Neural crest cell (in vitro differentiated cells): Measurements from ENCODE around the gene RPL39. TPM values are rescaled to one million over a fixed set of nuclear protein-coding genes. Genes with fewer than 3 reads are reported as not detected.
A peak's percentile ranks its signal among the peaks of the same experiment; 100 is the strongest.
"Not testable (repeated sequence)": the region's sequence is repeated elsewhere in the genome, so short reads cannot be mapped to it uniquely, and the experiment has no call there.

Experiments
- DNase-seq: peaks from one replicate; pipeline ENCODE4 v3.0.0; 2021; ENCODE audit warnings: low read depth, mixed read lengths, low spot score
- H3K27ac Mint-ChIP-seq: one replicate; pipeline ENCODE4 v1.8.0; 2021; ENCODE audit warnings: mild to moderate bottlenecking, mixed read lengths; ENCODE audit not compliant: unreplicated experiment
- H3K27me3 Mint-ChIP-seq: 2 replicates; pipeline ENCODE4 v1.8.0; 2021; ENCODE audit warnings: low read depth, mild to moderate bottlenecking, mixed read lengths
- H3K36me3 Mint-ChIP-seq: 2 replicates; pipeline ENCODE4 v1.8.0; 2021; ENCODE audit warnings: low read depth, mild to moderate bottlenecking, mixed read lengths
- H3K4me1 Mint-ChIP-seq: 2 replicates; pipeline ENCODE4 v1.8.0; 2021; ENCODE audit warnings: mixed read lengths
- H3K4me3 Mint-ChIP-seq: one replicate; pipeline ENCODE4 v1.8.0; 2021; ENCODE audit warnings: mild to moderate bottlenecking, mixed read lengths
- H3K9me3 Mint-ChIP-seq: 2 replicates; pipeline ENCODE4 v1.8.0; 2021; ENCODE audit warnings: mixed read lengths
- long read RNA-seq: library from polyadenylated mRNA; unstranded; transcript quantifications from one replicate; pipeline ENCODE4 v2.0.0, GENCODE V29; 2020
- total RNA-seq: library from RNA; stranded (reverse); gene quantifications from 2 replicates; pipeline ENCODE4 v1.2.1, GENCODE V29; 2021
- TF ChIP-seq, protein P1 (sequence below): fragments of 200-600 bp; sonication (generic); conservative IDR thresholded peaks from 2 replicates; pipeline ENCODE4 v1.5.0; 2021; ENCODE audit warnings: antibody characterized with exemption, mild to moderate bottlenecking

Gene RPL39
- 2,047 and 2,088 TPM in 2 replicates for total RNA-seq
- long read RNA-seq, transcript RPL39-201 (3 exons, 401 nt), result major isoform, 452 of 457 reads
- long read RNA-seq, partial matches to known transcripts, result 4 of 457 reads
- long read RNA-seq, other reads (novel, unspliced or antisense), result 1 of 457 reads

DNA sequence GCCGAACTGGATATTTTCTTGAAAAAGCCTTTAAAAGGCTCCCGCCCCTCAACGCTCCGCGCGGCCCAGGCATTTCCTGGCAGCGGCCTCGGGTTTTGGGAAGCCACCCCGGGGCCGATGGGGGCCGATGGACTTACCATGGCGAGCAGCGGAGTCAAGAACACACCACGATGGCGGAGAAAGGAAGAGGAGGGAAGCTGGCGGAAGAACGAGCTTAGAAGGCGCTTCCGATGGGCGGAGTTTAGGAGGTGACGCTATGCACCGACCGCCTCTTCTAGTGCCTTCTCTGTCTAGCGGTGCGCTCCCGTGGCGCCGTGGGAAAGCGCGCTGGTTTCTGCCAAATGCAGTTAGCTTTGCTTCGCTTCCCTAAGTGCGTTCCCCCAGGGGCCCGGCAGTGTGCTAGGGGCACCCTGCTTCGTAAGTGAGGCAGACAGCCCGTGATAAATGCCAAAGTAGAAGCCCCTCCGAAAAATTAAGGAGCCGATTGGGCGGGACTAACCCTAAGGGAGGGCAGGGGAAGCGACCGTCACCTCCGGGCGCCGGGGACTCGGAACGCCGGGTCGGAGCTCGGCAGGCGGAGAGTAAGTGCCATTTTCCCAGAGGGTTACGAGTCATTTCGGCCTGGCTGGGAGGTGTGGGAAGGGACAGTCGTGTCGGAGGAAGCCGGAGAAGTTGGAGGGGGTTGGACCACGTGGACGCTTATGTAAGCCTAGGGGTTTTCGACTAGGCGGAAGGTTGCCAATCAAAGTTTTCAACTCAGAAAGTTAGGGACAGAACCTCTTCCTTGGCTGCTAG lies at the start of gene RPL39:
TSS of gene RPL39 (minus strand) at position 194 of the 795 bp plus-strand sequence. CDS start at position 140, 54 bp downstream.
- H3K4me3 Mint-ChIP-seq, result peak within 1 kb of the TSS; percentile 98
- H3K27ac Mint-ChIP-seq, result peak within 1 kb of the TSS; percentile 100
- DNase-seq, result peak; percentile 54
- peaks cover 19% of the 10 kb centered on the region for H3K36me3 Mint-ChIP-seq
- TF ChIP-seq, protein P1, sequence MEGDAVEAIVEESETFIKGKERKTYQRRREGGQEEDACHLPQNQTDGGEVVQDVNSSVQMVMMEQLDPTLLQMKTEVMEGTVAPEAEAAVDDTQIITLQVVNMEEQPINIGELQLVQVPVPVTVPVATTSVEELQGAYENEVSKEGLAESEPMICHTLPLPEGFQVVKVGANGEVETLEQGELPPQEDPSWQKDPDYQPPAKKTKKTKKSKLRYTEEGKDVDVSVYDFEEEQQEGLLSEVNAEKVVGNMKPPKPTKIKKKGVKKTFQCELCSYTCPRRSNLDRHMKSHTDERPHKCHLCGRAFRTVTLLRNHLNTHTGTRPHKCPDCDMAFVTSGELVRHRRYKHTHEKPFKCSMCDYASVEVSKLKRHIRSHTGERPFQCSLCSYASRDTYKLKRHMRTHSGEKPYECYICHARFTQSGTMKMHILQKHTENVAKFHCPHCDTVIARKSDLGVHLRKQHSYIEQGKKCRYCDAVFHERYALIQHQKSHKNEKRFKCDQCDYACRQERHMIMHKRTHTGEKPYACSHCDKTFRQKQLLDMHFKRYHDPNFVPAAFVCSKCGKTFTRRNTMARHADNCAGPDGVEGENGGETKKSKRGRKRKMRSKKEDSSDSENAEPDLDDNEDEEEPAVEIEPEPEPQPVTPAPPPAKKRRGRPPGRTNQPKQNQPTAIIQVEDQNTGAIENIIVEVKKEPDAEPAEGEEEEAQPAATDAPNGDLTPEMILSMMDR, result no peak
- H3K4me1 Mint-ChIP-seq, result peaks cover 33% of the 10 kb centered on the region
- H3K27me3 Mint-ChIP-seq, result no peaks in the 10 kb centered on the region
- H3K9me3 Mint-ChIP-seq, result peaks cover 3% of the 10 kb centered on the region

DNA sequence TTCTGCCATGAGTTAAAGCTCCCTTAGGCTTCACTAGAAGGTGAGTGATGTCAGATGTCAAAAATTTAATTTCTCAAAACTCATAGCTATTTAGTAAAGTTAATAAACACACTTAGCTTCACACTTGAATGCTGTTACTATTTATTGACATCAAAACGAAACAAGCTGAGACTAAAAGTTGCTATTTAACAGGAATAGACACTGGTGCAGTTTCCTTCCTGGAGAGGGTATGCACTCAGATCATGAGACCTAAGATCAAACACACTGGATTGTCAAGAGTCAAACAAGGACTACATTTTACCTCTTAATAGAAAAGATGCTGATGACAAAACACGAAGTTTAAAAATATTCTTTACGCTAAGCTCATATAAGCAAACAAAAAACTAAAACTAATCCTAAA lies 42.5 kb upstream of the RPL39 start:
- no peak overlapping the region for H3K27ac Mint-ChIP-seq
- no peaks in the 10 kb centered on the region for H3K27me3 Mint-ChIP-seq
- TF ChIP-seq, protein P1, result no peak
- DNase-seq, result no peak
- no peak overlapping the region for H3K4me3 Mint-ChIP-seq
- H3K4me1 Mint-ChIP-seq, result no peaks in the 10 kb centered on the region
- H3K9me3 Mint-ChIP-seq, result peaks cover 6% of the 10 kb centered on the region
- peaks cover 25% of the 10 kb centered on the region for H3K36me3 Mint-ChIP-seq

DNA sequence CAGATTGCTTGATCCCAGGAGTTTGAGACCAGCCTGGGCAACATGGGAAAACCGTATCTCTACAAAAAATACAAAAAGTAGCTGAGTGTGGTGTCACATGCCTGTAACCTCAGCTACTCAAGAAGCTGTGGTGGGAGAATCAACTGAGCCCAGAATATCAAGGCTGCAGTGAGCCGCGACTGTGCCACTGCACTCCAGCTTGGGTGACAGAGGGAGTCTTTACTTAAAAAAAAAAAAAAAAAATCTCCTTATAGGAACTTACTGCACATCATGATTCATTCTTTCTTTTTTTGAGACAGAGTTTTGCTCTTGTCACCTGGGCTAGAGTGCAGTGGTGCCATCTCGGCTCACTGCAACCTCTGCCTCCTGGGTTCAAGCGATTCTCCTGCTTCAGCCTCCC lies 37.0 kb upstream of the RPL39 start:
- peaks cover 4% of the 10 kb centered on the region for H3K9me3 Mint-ChIP-seq
- H3K27ac Mint-ChIP-seq, result no peak overlapping the region
- TF ChIP-seq, protein P1, result no peak
- peaks cover 6% of the 10 kb centered on the region for H3K4me1 Mint-ChIP-seq
- H3K4me3 Mint-ChIP-seq, result no peak overlapping the region
- peaks cover 13% of the 10 kb centered on the region for H3K36me3 Mint-ChIP-seq
- no peaks in the 10 kb centered on the region for H3K27me3 Mint-ChIP-seq
- DNase-seq, result no peak

DNA sequence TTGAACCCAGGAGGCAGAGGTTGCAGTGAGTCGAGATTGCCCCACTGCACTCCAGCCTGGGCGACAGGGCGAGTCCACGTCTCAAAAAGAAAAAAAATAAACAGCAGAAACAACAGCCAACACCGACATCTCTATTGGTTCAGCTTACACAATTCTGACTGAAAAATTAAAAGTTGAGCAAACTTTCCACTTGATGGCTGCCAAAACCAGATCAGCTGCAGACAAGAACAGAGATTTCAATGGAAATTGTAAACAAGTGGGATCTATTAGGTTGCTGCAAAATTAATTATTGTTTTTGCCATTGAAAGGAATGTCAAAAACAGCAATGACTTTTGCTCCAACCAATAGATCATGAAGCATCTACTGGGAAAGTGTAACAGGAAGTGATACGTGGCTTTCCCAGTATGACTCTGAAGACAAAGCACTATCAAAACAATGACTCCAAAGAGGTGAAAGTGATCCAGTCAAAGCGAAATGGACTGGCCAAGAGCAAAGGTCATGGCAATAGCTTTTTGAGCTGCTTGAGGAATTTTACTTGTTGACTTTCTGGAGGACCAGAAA lies 35.0 kb upstream of the RPL39 start:
- Mint-ChIP-seq H3K4me3 (no peak overlapping the region), H3K4me1 (peaks cover 6% of the 10 kb centered on the region), H3K36me3 (peaks cover 12% of the 10 kb centered on the region), H3K9me3 (peaks cover 4% of the 10 kb centered on the region), H3K27me3 (no peaks in the 10 kb centered on the region), H3K27ac (no peak overlapping the region)
- TF ChIP-seq, protein P1, result no peak
- DNase-seq, result no peak

DNA sequence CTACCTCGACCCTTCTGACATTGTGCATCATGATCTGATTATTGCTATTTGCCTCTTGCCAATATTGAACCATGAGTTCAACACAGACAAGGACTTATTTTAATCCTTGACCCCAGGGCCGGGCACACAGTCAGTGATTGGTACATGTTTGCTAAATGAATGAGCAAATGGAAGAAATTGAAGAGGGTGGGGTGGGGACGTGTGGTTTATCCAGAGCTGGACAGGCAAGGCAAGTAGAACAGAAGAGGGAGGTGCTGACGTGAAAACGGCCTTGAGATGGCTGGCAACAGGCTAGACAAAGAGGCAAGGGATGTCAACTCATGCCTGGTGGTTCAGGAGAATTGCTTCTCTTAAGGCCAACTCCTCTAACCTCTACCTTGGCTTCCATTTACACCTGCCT lies 32.8 kb upstream of the RPL39 start:
- H3K36me3 Mint-ChIP-seq, H3K4me1 Mint-ChIP-seq, DNase-seq, H3K27me3 Mint-ChIP-seq, H3K4me3 Mint-ChIP-seq, H3K9me3 Mint-ChIP-seq, H3K27ac Mint-ChIP-seq: not testable (repeated sequence)

DNA sequence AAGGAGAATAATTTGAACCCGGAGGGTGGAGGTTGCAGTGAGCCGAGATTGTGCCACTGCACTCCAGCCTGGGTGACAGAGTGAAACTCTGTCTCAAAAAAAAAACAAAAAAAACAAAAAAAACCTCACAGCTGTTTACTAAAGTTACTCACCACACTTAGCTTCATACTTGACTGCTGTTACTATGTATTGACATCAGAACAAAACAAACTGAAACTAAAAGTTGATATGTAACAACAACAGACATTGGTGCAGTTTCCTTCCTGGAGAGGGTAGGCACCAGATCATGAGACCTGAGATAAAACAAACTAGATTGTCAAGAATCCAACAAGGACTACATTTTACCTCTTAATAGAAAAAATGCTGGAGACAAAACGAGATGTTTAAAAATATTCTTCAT lies 30.3 kb upstream of the RPL39 start:
- not testable (repeated sequence) for H3K36me3 Mint-ChIP-seq, H3K9me3 Mint-ChIP-seq, DNase-seq, H3K4me1 Mint-ChIP-seq, H3K4me3 Mint-ChIP-seq, H3K27me3 Mint-ChIP-seq, H3K27ac Mint-ChIP-seq
